ENCODE results near the gene PEX14. TPM values are rescaled to one million over a fixed set of nuclear protein-coding genes. Genes with fewer than 3 reads are reported as not detected.

The PEX14 gene
- total and polyA plus RNA-seq, 10 of the 15 experiments (the other 5 are each of a cell fraction or from before 2014, with no cell fraction given) = 1.4 to 23.2 (median 12.0) TPM

- H3K9ac ChIP-seq (ENCODE audit: control insufficient read depth, insufficient read depth, low read length) = no peak overlapping the region
- BruUV-seq (replicated peaks) = no TSS peak
- FAIRE-seq = no peak
- in situ Hi-C loops (cut with MboI) (no loop called here), intact Hi-C loops (cut with micrococcal nuclease; ENCODE audit: unreplicated experiment) (no loop called here)
- no peak for DNase-seq (ENCODE audit: low read depth, low spot score)
- ChIA-PET SMC1A (ENCODE audit: uncharacterized antibody, unreplicated experiment) (no interaction called here), RAD21 (ENCODE audit: unreplicated experiment) (no interaction called here), CTCF (no interaction called here), POLR2A (no interaction called here)
- no peak overlapping the region for H3K27ac ChIP-seq (ENCODE audit: control insufficient read depth, insufficient read depth)
- no peak for TF ChIP-seq POLR2AphosphoS2 (IDR thresholded peaks at IDR 0.05; ENCODE audit: low read depth, low read length)
- TF ChIP-seq RAD51 (IDR thresholded peaks at IDR 0.05) = no peak
- no peak for TF ChIP-seq TCF12 (IDR thresholded peaks at IDR 0.05; ENCODE audit: low read depth, low read length)
- no peak for TF ChIP-seq NR2C1 (IDR thresholded peaks at IDR 0.05)
- TF ChIP-seq ASH2L (IDR thresholded peaks at IDR 0.05; ENCODE audit: borderline replicate concordance, low read depth) = no peak
- no peak for TF ChIP-seq USF1 (IDR thresholded peaks at IDR 0.05; ENCODE audit: borderline replicate concordance, extremely low read length, insufficient read depth, low read depth, low read length)
- no peak for TF ChIP-seq BHLHE40 (IDR thresholded peaks at IDR 0.05; ENCODE audit: borderline replicate concordance in 1 of 2, low read depth in 2 of 2, low read length in 1 of 2)
- TF ChIP-seq FOXM1 (IDR thresholded peaks at IDR 0.05; ENCODE audit: low read depth, low read length) = no peak
- TF ChIP-seq RELB (IDR thresholded peaks at IDR 0.05; ENCODE audit: low read depth) = no peak
- no peak for TF ChIP-seq CREM (IDR thresholded peaks at IDR 0.05; ENCODE audit: low read depth)
- no peak for TF ChIP-seq KAT2A (conservative IDR thresholded peaks at IDR 0.05; ENCODE audit: control insufficient read depth, low read depth, low read length)
- H3K4me2 ChIP-seq (ENCODE audit: control insufficient read depth, insufficient read depth) = no peak overlapping the region
- H4K20me1 ChIP-seq (ENCODE audit: control insufficient read depth, insufficient read depth) = no peaks in the 10 kb centered on the region
- no peak for ATAC-seq
- no peak overlapping the region for H2AFZ ChIP-seq (ENCODE audit: control insufficient read depth, low read depth, low read length)
- peaks cover 4% of the 10 kb centered on the region for H3K4me1 ChIP-seq (ENCODE audit: control insufficient read depth, insufficient read depth, low read length)
- H3K4me3 ChIP-seq = no peak overlapping the region
- H3K36me3 ChIP-seq (ENCODE audit: control insufficient read depth in 2 of 2, insufficient read depth in 2 of 2, low read length in 1 of 2) = no peaks in the 10 kb centered on the region
- H3K27me3 ChIP-seq (replicated peaks in 1 of 2; ENCODE audit: control insufficient read depth in 2 of 2, insufficient read depth in 2 of 2, low read length in 1 of 2) = no peaks in the 10 kb centered on the region
- 90% methylated on average over 5 of the region's 5 CpGs for WGBS (ENCODE audit: insufficient coverage, insufficient replicate concordance, low lambda C conversion rate, missing lambda C conversion rate)
- H3K79me2 ChIP-seq (ENCODE audit: control insufficient read depth, insufficient read depth, low read length) = no peaks in the 10 kb centered on the region
- no peaks in the 10 kb centered on the region for H3K9me3 ChIP-seq (replicated peaks; ENCODE audit: control insufficient read depth, insufficient read depth, low read length)
Observed at GRCh38 chr1:10589074-10589473, 114.3 kb downstream of the PEX14 start.
